ENCODE data around the gene SPTB. TPM values are rescaled to one million over a fixed set of nuclear protein-coding genes. Genes with fewer than 3 reads are reported as not detected.
A peak's percentile ranks its signal among the peaks of the same experiment; 100 is the strongest.

The SPTB gene
- total and polyA plus RNA-seq, 9 of the 15 experiments (the other 6 are each of a cell fraction or from before 2014, with no cell fraction given): 0.21 to 45.9 (median 11.7) TPM

- in situ Hi-C loops (cut with MboI): no loop called here
- no TSS peak for BruUV-seq (replicated peaks)
Measured at GRCh38 chr14:64831419-64831818, 48.3 kb downstream of the SPTB start.

More at GRCh38 chr14:64831419-64831818, 48.3 kb downstream of the SPTB start:
- DNase-seq (ENCODE audit: extremely low read depth in 1 of 4, low spot score in 3 of 4) (no peak), FAIRE-seq (no peak), ATAC-seq (no peak)
- Histone ChIP-seq H3K27me3 (ENCODE audit: control insufficient read depth in 2 of 2, insufficient read depth in 2 of 2, low read length in 2 of 2) (no peaks in the 10 kb centered on the region), H3K27ac (ENCODE audit: extremely low read depth, low read depth, low read length) (no peak overlapping the region; the same call in 2 of the 3 replicates), H3K9ac (ENCODE audit: insufficient read depth in 1 of 2, low read depth in 2 of 2, low read length in 2 of 2) (peak overlapping the region in 1 of 2 experiments; percentile 55; a peak in 2 of 4 replicates), H3K4me2 (ENCODE audit: insufficient read depth, low read length) (no peak overlapping the region), H3K4me3 (no peak overlapping the region), H3K79me2 (ENCODE audit: control insufficient read depth, insufficient read depth, low read length) (peaks cover 84% of the 10 kb centered on the region), H2AFZ (ENCODE audit: low read depth, low read length) (no peak overlapping the region), H3K4me1 (replicated peaks in 1 of 2; ENCODE audit: control insufficient read depth in 2 of 2, insufficient read depth in 2 of 2, low read length in 2 of 2) (peaks cover 13 to 27% of the 10 kb centered on the region in 2 experiments; a peak in 3 of 5 replicates), H3K9me1 (ENCODE audit: control insufficient read depth, insufficient read depth, low read length) (no peaks in the 10 kb centered on the region), H4K20me1 (replicated peaks; ENCODE audit: control insufficient read depth, insufficient read depth, low read length) (0 out of 2 replicates have a peak, but pooled peaks cover 8% of the 10 kb centered on the region), H3K9me3 (replicated peaks; ENCODE audit: control insufficient read depth, insufficient read depth, low read depth, low read length) (0 out of 2 replicates have a peak, but pooled peaks cover 2% of the 10 kb centered on the region), H3K36me3 (ENCODE audit: control insufficient read depth, insufficient read depth, low read length) (no peaks in the 10 kb centered on the region; the same call in 2 of the 3 replicates)
- TF ChIP-seq ZNF133 (CRISPR knock-in tag; IDR thresholded peaks at IDR 0.05) (no peak), ZNF778 (CRISPR knock-in tag; IDR thresholded peaks at IDR 0.05) (no peak), ZNF12 (CRISPR knock-in tag; IDR thresholded peaks at IDR 0.05) (no peak), ZNF316 (IDR thresholded peaks at IDR 0.05) (no peak), ZBTB5 (IDR thresholded peaks at IDR 0.05) (no peak), ZNF124 (CRISPR knock-in tag; IDR thresholded peaks at IDR 0.05) (no peak), ETV5 (CRISPR knock-in tag; IDR thresholded peaks at IDR 0.05; ENCODE audit: low read depth) (no peak), SMAD2 (IDR thresholded peaks at IDR 0.05; ENCODE audit: low read depth, low read length) (no peak), MCM3 (IDR thresholded peaks at IDR 0.05) (no peak), SMARCB1 (IDR thresholded peaks at IDR 0.05; ENCODE audit: insufficient read length, low read depth) (no peak), HEY1 (CRISPR knock-in tag; IDR thresholded peaks at IDR 0.05; ENCODE audit: borderline replicate concordance) (no peak), KAT2B (IDR thresholded peaks at IDR 0.05; ENCODE audit: low read depth, low read length) (no peak), PPARD (CRISPR knock-in tag; IDR thresholded peaks at IDR 0.05) (no peak)
- TF ChIP-seq, protein P1, sequence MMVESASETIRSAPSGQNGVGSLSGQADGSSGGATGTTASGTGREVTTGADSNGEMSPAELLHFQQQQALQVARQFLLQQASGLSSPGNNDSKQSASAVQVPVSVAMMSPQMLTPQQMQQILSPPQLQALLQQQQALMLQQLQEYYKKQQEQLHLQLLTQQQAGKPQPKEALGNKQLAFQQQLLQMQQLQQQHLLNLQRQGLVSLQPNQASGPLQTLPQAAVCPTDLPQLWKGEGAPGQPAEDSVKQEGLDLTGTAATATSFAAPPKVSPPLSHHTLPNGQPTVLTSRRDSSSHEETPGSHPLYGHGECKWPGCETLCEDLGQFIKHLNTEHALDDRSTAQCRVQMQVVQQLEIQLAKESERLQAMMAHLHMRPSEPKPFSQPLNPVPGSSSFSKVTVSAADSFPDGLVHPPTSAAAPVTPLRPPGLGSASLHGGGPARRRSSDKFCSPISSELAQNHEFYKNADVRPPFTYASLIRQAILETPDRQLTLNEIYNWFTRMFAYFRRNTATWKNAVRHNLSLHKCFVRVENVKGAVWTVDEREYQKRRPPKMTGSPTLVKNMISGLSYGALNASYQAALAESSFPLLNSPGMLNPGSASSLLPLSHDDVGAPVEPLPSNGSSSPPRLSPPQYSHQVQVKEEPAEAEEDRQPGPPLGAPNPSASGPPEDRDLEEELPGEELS (CRISPR knock-in tag; IDR thresholded peaks at IDR 0.05; ENCODE audit: borderline replicate concordance): no peak
- TF ChIP-seq, protein P2, sequence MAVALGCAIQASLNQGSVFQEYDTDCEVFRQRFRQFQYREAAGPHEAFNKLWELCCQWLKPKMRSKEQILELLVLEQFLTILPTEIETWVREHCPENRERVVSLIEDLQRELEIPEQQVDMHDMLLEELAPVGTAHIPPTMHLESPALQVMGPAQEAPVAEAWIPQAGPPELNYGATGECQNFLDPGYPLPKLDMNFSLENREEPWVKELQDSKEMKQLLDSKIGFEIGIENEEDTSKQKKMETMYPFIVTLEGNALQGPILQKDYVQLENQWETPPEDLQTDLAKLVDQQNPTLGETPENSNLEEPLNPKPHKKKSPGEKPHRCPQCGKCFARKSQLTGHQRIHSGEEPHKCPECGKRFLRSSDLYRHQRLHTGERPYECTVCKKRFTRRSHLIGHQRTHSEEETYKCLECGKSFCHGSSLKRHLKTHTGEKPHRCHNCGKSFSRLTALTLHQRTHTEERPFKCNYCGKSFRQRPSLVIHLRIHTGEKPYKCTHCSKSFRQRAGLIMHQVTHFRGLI (CRISPR knock-in tag; IDR thresholded peaks at IDR 0.05): no peak
- ChIA-PET POLR2A (interaction anchor here (1.0 to 2.6 kb wide), 2 partner anchors 9 to 25 kb away, joined by 3 to 10 read pairs; no protein-coding TSS in a partner anchor), CTCF (ENCODE audit: low intra/inter-chr PET ratio) (no interaction called here)
- intact Hi-C loops (cut with micrococcal nuclease): no loop called here
- WGBS (ENCODE audit: insufficient coverage, low coverage, missing lambda C conversion rate): 75% methylated on average over 4 of the region's 5 CpGs

Data from K562 (cell line).